HG03039 (cell line): Measurements from ENCODE around the gene STK39.

Source experiments
- ATAC-seq: cut with Tn5 transposase; IDR thresholded peaks from one replicate; pipeline ENCODE4 v1.9.1; 2021; ENCODE audit warnings: mild to moderate bottlenecking, moderate library complexity; ENCODE audit not compliant: unreplicated experiment

STK39 gene

GRCh38 chr2:168185583-168186274 lies 61.7 kb downstream of the STK39 start:
- no peak for ATAC-seq

- no peak for ATAC-seq
Measured at GRCh38 chr2:168184681-168185513, 62.5 kb downstream of the STK39 start.

- no peak for ATAC-seq
Measured at GRCh38 chr2:168183308-168183997, 63.9 kb downstream of the STK39 start.

GRCh38 chr2:168182550-168183249 lies 64.7 kb downstream of the STK39 start:
- no peak for ATAC-seq

GRCh38 chr2:168181825-168182224 lies 65.6 kb downstream of the STK39 start:
- no peak for ATAC-seq

- ATAC-seq = no peak
Measured at GRCh38 chr2:168180914-168181313, 66.5 kb downstream of the STK39 start.

- no peak for ATAC-seq
Measured at GRCh38 chr2:168180483-168180882, 66.9 kb downstream of the STK39 start.

GRCh38 chr2:168179592-168179991 lies 67.8 kb downstream of the STK39 start:
- no peak for ATAC-seq

- ATAC-seq = no peak
Measured at GRCh38 chr2:168178520-168179324, 68.7 kb downstream of the STK39 start.

GRCh38 chr2:168176402-168176801 lies 71.0 kb downstream of the STK39 start:
- no peak for ATAC-seq

- no peak for ATAC-seq
Measured at GRCh38 chr2:168175469-168175868, 71.9 kb downstream of the STK39 start.

- ATAC-seq = no peak
Measured at GRCh38 chr2:168174756-168175155, 72.6 kb downstream of the STK39 start.

- ATAC-seq = no peak
Measured at GRCh38 chr2:168172071-168172470, 75.3 kb downstream of the STK39 start.

- ATAC-seq = no peak
Measured at GRCh38 chr2:168171059-168171762, 76.2 kb downstream of the STK39 start.

- ATAC-seq = no peak
Measured at GRCh38 chr2:168169097-168169745, 78.2 kb downstream of the STK39 start.

GRCh38 chr2:168167511-168168263 lies 79.7 kb downstream of the STK39 start:
- no peak for ATAC-seq

- ATAC-seq = no peak
Measured at GRCh38 chr2:168166902-168167510, 80.4 kb downstream of the STK39 start.
